Progenitor cell of endocrine pancreas (in vitro differentiated cells): ENCODE measurements around the gene CYBA. TPM values are rescaled to one million over a fixed set of nuclear protein-coding genes. Genes with fewer than 3 reads are reported as not detected.

Source experiments
- DNase-seq: peaks from one replicate; pipeline ENCODE4 v3.0.0; 2021; ENCODE audit warnings: low spot score; ENCODE audit not compliant: unreplicated experiment
- H3K27ac Mint-ChIP-seq: 2 replicates; pipeline ENCODE4 v1.8.0; 2021; ENCODE audit warnings: mild to moderate bottlenecking, moderate library complexity, mixed read lengths
- H3K27me3 Mint-ChIP-seq: 2 replicates; pipeline ENCODE4 v1.8.0; 2021; ENCODE audit warnings: mixed read lengths
- H3K36me3 Mint-ChIP-seq: 2 replicates; pipeline ENCODE4 v1.8.0; 2022; ENCODE audit warnings: mixed read lengths; ENCODE audit not compliant: insufficient read depth
- H3K4me1 Mint-ChIP-seq: 2 replicates; pipeline ENCODE4 v1.8.0; 2021; ENCODE audit warnings: low read depth, mixed read lengths
- H3K4me3 Mint-ChIP-seq: 2 replicates; pipeline ENCODE4 v1.8.0; 2021; ENCODE audit warnings: low read depth, mild to moderate bottlenecking, moderate library complexity, mixed read lengths
- H3K9me3 Mint-ChIP-seq: 2 replicates; pipeline ENCODE4 v1.8.0; 2021; ENCODE audit warnings: low read depth, mixed read lengths
- CTCF ChIP-seq: fragments of 200-600 bp; sonication (generic); IDR thresholded peaks from one replicate; pipeline ENCODE4 v1.5.0; 2021; ENCODE audit warnings: antibody characterized with exemption, mild to moderate bottlenecking; ENCODE audit not compliant: unreplicated experiment
- total RNA-seq: library from RNA; stranded (reverse); gene quantifications from 2 replicates; pipeline ENCODE4 v1.2.1, GENCODE V29; 2021

The CYBA gene
- total RNA-seq, 1 donor from 2014 or later = 111 TPM

GRCh38 chr16:88638323-88639230 lies 12.3 kb downstream of the CYBA start, which contains the start of gene IL17C:
TSS of gene IL17C (plus strand) at chr16:88638572. CDS start at chr16:88638642, 70 bp downstream.
- peaks cover 37% of the 10 kb centered on the region for H3K27me3 Mint-ChIP-seq
- no peaks in the 10 kb centered on the region for H3K9me3 Mint-ChIP-seq
- no peak within 1 kb of the TSS for H3K4me3 Mint-ChIP-seq
- H3K36me3 Mint-ChIP-seq = no peaks in the 10 kb centered on the region
- no peaks in the 10 kb centered on the region for H3K4me1 Mint-ChIP-seq
- no peak for TF ChIP-seq CTCF
- peak within 1 kb of the TSS; percentile 65 for H3K27ac Mint-ChIP-seq
- DNase-seq = no peak

GRCh38 chr16:88636488-88637265 lies 14.2 kb downstream of the CYBA start:
- no peaks in the 10 kb centered on the region for H3K4me1 Mint-ChIP-seq
- no peak overlapping the region for H3K4me3 Mint-ChIP-seq
- DNase-seq = no peak
- H3K9me3 Mint-ChIP-seq = no peaks in the 10 kb centered on the region
- H3K27me3 Mint-ChIP-seq = peaks cover 37% of the 10 kb centered on the region
- peaks cover 3% of the 10 kb centered on the region for H3K36me3 Mint-ChIP-seq
- TF ChIP-seq CTCF = no peak
- H3K27ac Mint-ChIP-seq = no peak overlapping the region

GRCh38 chr16:88635671-88636319 lies 15.1 kb downstream of the CYBA start:
- H3K4me3 Mint-ChIP-seq = peak overlapping the region; percentile 26
- no peaks in the 10 kb centered on the region for H3K4me1 Mint-ChIP-seq
- no peaks in the 10 kb centered on the region for H3K9me3 Mint-ChIP-seq
- no peak overlapping the region for H3K27ac Mint-ChIP-seq
- H3K36me3 Mint-ChIP-seq = peaks cover 6% of the 10 kb centered on the region
- no peak for DNase-seq
- H3K27me3 Mint-ChIP-seq = peaks cover 37% of the 10 kb centered on the region
- TF ChIP-seq CTCF = no peak

GRCh38 chr16:88634994-88635670 lies 15.7 kb downstream of the CYBA start:
- H3K27me3 Mint-ChIP-seq = peaks cover 31% of the 10 kb centered on the region
- no peak overlapping the region for H3K4me3 Mint-ChIP-seq
- H3K27ac Mint-ChIP-seq = no peak overlapping the region
- no peaks in the 10 kb centered on the region for H3K9me3 Mint-ChIP-seq
- H3K36me3 Mint-ChIP-seq = peaks cover 6% of the 10 kb centered on the region
- TF ChIP-seq CTCF = no peak
- H3K4me1 Mint-ChIP-seq = no peaks in the 10 kb centered on the region
- no peak for DNase-seq
